Measurements from ENCODE around the gene CELF2. TPM values are rescaled to one million over a fixed set of nuclear protein-coding genes. Genes with fewer than 3 reads are reported as not detected.

CELF2 gene
- total and polyA plus RNA-seq, 2 of the 4 experiments (the other 2 are of a cell fraction): 3.5 to 6.6 TPM

DNA sequence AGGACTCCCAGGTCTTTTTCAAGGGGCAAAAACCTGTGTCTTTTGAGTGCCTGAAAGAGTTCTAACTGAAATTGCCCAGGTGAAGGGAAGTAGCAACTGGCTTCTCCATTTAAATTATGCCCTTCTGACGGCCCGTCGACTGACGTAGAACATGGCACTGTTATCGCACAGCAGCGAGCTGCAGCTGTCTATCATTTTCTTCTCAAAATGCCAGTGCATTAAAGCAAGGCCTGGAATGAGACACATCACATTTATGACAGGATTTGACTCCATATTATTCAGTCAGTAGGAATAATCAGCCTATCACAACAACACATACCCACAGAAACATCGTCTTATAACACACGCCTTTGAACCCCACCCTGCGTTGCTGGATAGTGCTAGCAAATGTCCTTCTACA, 69.7 kb downstream of the CELF2 start:
- ATAC-seq (ENCODE audit: low read depth) (no peak), DNase-seq (no peak)
- Histone ChIP-seq H3K79me1 (ENCODE audit: low read depth in 1 of 2, low read length in 2 of 2) (no peaks in the 10 kb centered on the region), H2BK120ac (ENCODE audit: low read depth, low read length) (no peak overlapping the region), H3K4me2 (ENCODE audit: low read depth, low read length) (no peak overlapping the region), H3K27ac (ENCODE audit: insufficient read depth, low read length) (no peak overlapping the region), H3K9me1 (ENCODE audit: insufficient read depth, low read length) (no peaks in the 10 kb centered on the region), H3K4me1 (ENCODE audit: control insufficient read depth, insufficient read depth, low read length) (no peaks in the 10 kb centered on the region), H4K20me1 (ENCODE audit: insufficient read depth, low read length) (no peaks in the 10 kb centered on the region), H3K27me3 (ENCODE audit: control insufficient read depth, insufficient read depth, low read length) (no peaks in the 10 kb centered on the region), H3K56ac (ENCODE audit: extremely low read depth, insufficient read depth, low read length) (no peak overlapping the region), H4K91ac (ENCODE audit: insufficient read depth, low read depth, low read length) (no peak overlapping the region), H4K8ac (ENCODE audit: low read depth in 2 of 2, low read length in 2 of 2) (no peak overlapping the region), H3K36me3 (ENCODE audit: control insufficient read depth, insufficient read depth, low read length) (no peaks in the 10 kb centered on the region), H2BK15ac (ENCODE audit: low read depth, low read length) (no peak overlapping the region), H2BK5ac (ENCODE audit: low read depth, low read length, poor library complexity, severe bottlenecking) (no peak overlapping the region), H2BK20ac (ENCODE audit: low read depth, low read length) (no peak overlapping the region), H2AK9ac (replicated peaks; ENCODE audit: low read depth, low read length, poor library complexity) (no peak overlapping the region), H2AK5ac (ENCODE audit: low read depth, low read length) (no peak overlapping the region), H3K9me3 (ENCODE audit: control insufficient read depth, insufficient read depth, low read length) (no peaks in the 10 kb centered on the region), H3K4me3 (ENCODE audit: insufficient read depth, low read depth, low read length) (no peak overlapping the region), H3K4ac (ENCODE audit: low read depth, low read length) (no peak overlapping the region), H3K9ac (ENCODE audit: low read depth, low read length) (no peak overlapping the region), H3K18ac (ENCODE audit: low read depth, low read length) (no peak overlapping the region), H3K23ac (ENCODE audit: low read depth, low read length) (no peak overlapping the region), H2AFZ (replicated peaks; ENCODE audit: low read length, poor library complexity) (no peak overlapping the region), H3K14ac (replicated peaks; ENCODE audit: low read depth, low read length) (no peak overlapping the region), H4K5ac (ENCODE audit: low read depth, low read length) (no peak overlapping the region)
- dilution Hi-C loops (cut with HindIII; ENCODE audit: low sequenced_read_pairs, unreplicated experiment): no loop called here
- 82% methylated on average over 6 of the region's 9 CpGs; no CpG with 5 or more reads in 1 of the 2 experiments for WGBS, 2 experiments (ENCODE audit: extremely low coverage in 2 of 2, insufficient read length in 1 of 2)
- intact Hi-C loops (cut with micrococcal nuclease): no loop called here
- ChIA-PET POLR2A (ENCODE audit: unreplicated experiment) (no interaction called here), CTCF (no interaction called here)
- TF ChIP-seq RAD21 (IDR thresholded peaks at IDR 0.05; ENCODE audit: low read length) (no peak), CTCF (conservative IDR thresholded peaks at IDR 0.05; ENCODE audit: low read depth, low read length) (no peak), MAFK (IDR thresholded peaks at IDR 0.05; ENCODE audit: low read depth, low read length) (no peak), SMC3 (IDR thresholded peaks at IDR 0.05; ENCODE audit: low read depth, low read length) (no peak), RCOR1 (IDR thresholded peaks at IDR 0.05; ENCODE audit: insufficient replicate concordance, low read length) (no peak), USF2 (IDR thresholded peaks at IDR 0.05; ENCODE audit: low read depth, low read length) (no peak), MAZ (IDR thresholded peaks at IDR 0.05; ENCODE audit: borderline replicate concordance, low read depth, low read length) (no peak), CHD1 (IDR thresholded peaks at IDR 0.05; ENCODE audit: low read depth, low read length) (no peak), MXI1 (IDR thresholded peaks at IDR 0.05; ENCODE audit: borderline replicate concordance, low read depth, low read length) (no peak), POLR2A (IDR thresholded peaks at IDR 0.05; ENCODE audit: low read depth, low read length) (no peak), BHLHE40 (IDR thresholded peaks at IDR 0.05; ENCODE audit: low read depth, low read length) (no peak), FOS (IDR thresholded peaks at IDR 0.05; ENCODE audit: low read depth, low read length) (no peak), CEBPB (IDR thresholded peaks at IDR 0.05; ENCODE audit: low read depth, low read length) (no peak), NFE2L2 (IDR thresholded peaks at IDR 0.05; ENCODE audit: low read depth, low read length) (no peak), RFX5 (IDR thresholded peaks at IDR 0.05; ENCODE audit: low read depth, low read length) (no peak)
- TF ChIP-seq, protein P1, sequence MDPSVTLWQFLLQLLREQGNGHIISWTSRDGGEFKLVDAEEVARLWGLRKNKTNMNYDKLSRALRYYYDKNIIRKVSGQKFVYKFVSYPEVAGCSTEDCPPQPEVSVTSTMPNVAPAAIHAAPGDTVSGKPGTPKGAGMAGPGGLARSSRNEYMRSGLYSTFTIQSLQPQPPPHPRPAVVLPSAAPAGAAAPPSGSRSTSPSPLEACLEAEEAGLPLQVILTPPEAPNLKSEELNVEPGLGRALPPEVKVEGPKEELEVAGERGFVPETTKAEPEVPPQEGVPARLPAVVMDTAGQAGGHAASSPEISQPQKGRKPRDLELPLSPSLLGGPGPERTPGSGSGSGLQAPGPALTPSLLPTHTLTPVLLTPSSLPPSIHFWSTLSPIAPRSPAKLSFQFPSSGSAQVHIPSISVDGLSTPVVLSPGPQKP (IDR thresholded peaks at IDR 0.05; ENCODE audit: borderline replicate concordance, low read depth, low read length): no peak
- in situ Hi-C loops (cut with MboI; ENCODE audit: low sequenced_read_pairs): no loop called here
- BruUV-seq (replicated peaks): no TSS peak
